Nephron (organoid): ENCODE results near the gene FGF3.

Experiments
- H3K27ac Mint-ChIP-seq, 3 experiments: 2 replicates each; pipeline ENCODE4 v1.8.0; 2020; ENCODE audit warnings: mixed read lengths in 3 of 3, mild to moderate bottlenecking in 2 of 3, moderate library complexity in 1 of 3
- H3K27me3 Mint-ChIP-seq: 2 replicates; pipeline ENCODE4 v1.8.0; 2021; ENCODE audit warnings: low read depth, mild to moderate bottlenecking, moderate library complexity, mixed read lengths
- H3K36me3 Mint-ChIP-seq: 2 replicates; pipeline ENCODE4 v1.8.0; 2020; ENCODE audit warnings: low read depth, mixed read lengths
- H3K4me1 Mint-ChIP-seq: 2 replicates; pipeline ENCODE4 v1.8.0; 2020; ENCODE audit warnings: mixed read lengths
- H3K4me3 Mint-ChIP-seq, 3 experiments: 2 replicates each; pipeline ENCODE4 v1.8.0; 2020; ENCODE audit warnings: mild to moderate bottlenecking in 3 of 3, mixed read lengths in 3 of 3, moderate library complexity in 2 of 3
- H3K9me3 Mint-ChIP-seq: 2 replicates; pipeline ENCODE4 v1.8.0; 2020; ENCODE audit warnings: mixed read lengths
- TF ChIP-seq, protein P1 (sequence below), 3 experiments: fragments of 200-600 bp; sonication (generic); IDR thresholded peaks; one replicate each; pipeline ENCODE4 v1.5.0; 2021; ENCODE audit warnings: antibody characterized with exemption in 3 of 3; ENCODE audit not compliant: unreplicated experiment in 3 of 3

The FGF3 gene

DNA sequence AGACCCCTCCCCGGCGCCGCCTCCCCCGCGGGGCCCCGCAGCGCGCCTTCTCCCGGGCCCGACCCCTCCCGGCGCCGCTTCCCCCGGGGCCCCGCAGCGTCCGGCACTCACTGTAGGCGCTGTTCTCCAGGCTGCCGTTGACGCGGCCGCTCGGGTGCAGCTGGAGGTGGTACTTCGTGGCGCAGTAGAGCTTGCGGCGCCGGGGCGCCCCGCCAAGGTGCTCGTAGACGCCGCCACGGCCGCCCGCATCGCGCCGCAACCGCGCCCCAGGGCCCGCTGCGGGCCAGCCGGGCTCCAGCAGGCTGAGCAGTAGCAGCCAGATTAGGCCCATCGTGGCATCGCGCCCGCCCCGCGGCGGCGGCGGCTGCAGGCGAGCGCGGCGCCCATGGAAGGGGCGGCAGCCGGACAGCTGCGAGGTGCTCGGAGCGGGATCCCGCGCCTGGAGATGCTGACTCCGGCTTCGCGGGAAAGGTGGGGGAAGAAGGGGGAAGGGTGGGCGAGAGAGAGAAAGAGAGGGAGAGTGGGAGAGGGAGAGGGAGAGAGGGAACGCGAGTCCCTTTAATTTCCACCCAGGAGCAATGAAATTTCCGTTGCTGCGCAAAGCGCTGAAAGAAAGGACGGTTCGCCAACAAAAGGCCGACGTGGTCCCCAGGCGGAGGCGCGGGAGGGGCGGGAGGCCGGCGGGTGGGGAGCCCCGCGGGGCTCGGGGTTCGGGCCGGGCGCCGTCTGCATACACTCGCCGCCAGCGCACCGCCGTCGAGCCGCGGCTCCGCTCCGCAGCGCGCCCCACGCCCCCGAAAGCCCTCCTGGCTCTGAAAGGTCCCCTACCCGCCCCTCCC, at the start of gene FGF3:
FGF3 (minus strand) TSS at position 814 of the 839 bp plus-strand sequence; CDS start at position 331, 483 bp downstream.
- TF ChIP-seq, protein P1, sequence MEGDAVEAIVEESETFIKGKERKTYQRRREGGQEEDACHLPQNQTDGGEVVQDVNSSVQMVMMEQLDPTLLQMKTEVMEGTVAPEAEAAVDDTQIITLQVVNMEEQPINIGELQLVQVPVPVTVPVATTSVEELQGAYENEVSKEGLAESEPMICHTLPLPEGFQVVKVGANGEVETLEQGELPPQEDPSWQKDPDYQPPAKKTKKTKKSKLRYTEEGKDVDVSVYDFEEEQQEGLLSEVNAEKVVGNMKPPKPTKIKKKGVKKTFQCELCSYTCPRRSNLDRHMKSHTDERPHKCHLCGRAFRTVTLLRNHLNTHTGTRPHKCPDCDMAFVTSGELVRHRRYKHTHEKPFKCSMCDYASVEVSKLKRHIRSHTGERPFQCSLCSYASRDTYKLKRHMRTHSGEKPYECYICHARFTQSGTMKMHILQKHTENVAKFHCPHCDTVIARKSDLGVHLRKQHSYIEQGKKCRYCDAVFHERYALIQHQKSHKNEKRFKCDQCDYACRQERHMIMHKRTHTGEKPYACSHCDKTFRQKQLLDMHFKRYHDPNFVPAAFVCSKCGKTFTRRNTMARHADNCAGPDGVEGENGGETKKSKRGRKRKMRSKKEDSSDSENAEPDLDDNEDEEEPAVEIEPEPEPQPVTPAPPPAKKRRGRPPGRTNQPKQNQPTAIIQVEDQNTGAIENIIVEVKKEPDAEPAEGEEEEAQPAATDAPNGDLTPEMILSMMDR (IDR thresholded peaks at IDR 0.05; ENCODE audit: unreplicated experiment in 3 of 3), result no peak
- no peak within 1 kb of the TSS for H3K27ac Mint-ChIP-seq
- no peaks in the 10 kb centered on the region for H3K4me1 Mint-ChIP-seq
- peak within 1 kb of the TSS in 2 of 3 experiments; percentile 21 to 34 for H3K4me3 Mint-ChIP-seq
- no peaks in the 10 kb centered on the region for H3K9me3 Mint-ChIP-seq
- peaks cover 95% of the 10 kb centered on the region for H3K27me3 Mint-ChIP-seq
- H3K36me3 Mint-ChIP-seq, result no peaks in the 10 kb centered on the region

DNA sequence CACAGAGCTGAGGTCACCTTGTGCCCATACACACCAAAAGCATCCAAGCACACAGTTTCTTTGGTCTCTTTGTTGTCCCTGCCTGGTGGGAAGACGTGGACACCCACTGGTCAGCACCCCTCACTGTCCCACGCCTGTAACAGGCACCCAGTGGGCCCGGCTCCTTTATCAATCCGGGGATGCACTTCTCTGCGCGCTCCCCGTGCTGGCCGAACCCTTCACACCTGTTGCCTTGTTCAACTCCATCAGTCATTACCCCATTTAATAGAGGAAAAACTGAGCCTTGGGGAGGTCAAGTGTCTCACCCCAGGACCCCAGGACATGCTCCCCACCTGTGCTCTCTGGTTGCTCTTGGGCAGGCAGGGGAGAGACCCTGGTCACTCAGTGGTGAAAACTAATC, 49.7 kb upstream of the FGF3 start:
- Mint-ChIP-seq H3K27ac (peak overlapping the region; percentile 32 to 51 (median 40)), H3K4me3 (peak overlapping the region in 2 of 3 experiments; percentile 49 to 68), H3K9me3 (no peaks in the 10 kb centered on the region), H3K27me3 (peaks cover 61% of the 10 kb centered on the region), H3K36me3 (peaks cover 4% of the 10 kb centered on the region), H3K4me1 (peaks cover 17% of the 10 kb centered on the region)
- TF ChIP-seq, protein P1 (IDR thresholded peaks at IDR 0.05; ENCODE audit: unreplicated experiment in 3 of 3), result no peak

DNA sequence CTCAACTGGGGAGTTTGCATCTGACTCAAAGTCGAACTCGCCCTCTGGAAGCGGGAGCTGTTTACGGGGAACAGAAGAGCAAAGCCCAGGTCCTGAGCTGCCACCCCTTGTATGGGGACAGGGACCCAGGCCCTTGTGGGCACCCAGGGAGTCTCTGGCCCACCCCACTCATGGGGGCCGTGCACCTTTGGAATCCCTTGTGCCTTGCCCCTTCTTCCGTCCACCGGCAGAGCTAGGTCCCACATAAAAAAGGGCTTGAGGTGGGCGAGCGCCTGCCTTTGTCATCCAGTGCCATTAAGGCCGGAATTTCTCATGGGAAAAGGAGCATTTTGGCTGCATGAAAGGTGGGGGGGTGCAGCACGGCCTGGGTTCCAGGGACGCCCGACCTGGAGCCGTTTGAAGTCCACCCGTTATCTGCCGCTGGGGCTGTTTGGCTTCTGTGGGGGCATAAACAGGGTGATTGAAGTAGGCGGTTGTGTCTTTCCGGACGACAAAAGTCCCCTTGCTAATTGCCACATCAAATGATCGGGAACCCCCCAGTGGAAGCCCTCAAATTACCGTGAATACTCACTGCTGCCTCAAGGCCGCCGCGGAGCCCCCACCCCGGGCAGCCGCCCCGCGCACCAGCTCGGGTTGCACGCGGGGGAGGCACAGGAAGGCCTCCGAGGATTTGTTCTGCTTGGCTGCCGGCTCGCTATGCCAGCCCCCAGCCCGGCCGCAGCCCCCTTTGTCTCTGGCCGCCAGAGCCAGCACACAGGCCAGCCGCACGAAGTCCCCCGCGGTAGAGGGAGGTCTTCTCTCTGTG, 49.0 kb upstream of the FGF3 start:
- Mint-ChIP-seq H3K27me3 (peaks cover 58% of the 10 kb centered on the region), H3K9me3 (no peaks in the 10 kb centered on the region), H3K4me3 (peak overlapping the region in 2 of 3 experiments; percentile 49 to 68), H3K36me3 (peaks cover 4% of the 10 kb centered on the region), H3K27ac (peak overlapping the region; percentile 32 to 51 (median 40)), H3K4me1 (peaks cover 17% of the 10 kb centered on the region)
- TF ChIP-seq, protein P1 (IDR thresholded peaks at IDR 0.05; ENCODE audit: unreplicated experiment in 3 of 3), result no peak

GRCh38 chr11:69867076-69868005, 48.1 kb upstream of the FGF3 start:
- no peak overlapping the region for H3K4me3 Mint-ChIP-seq
- no peaks in the 10 kb centered on the region for H3K36me3 Mint-ChIP-seq
- H3K9me3 Mint-ChIP-seq, result no peaks in the 10 kb centered on the region
- no peak overlapping the region for H3K27ac Mint-ChIP-seq
- H3K27me3 Mint-ChIP-seq, result peaks cover 55% of the 10 kb centered on the region
- H3K4me1 Mint-ChIP-seq, result peaks cover 17% of the 10 kb centered on the region
- TF ChIP-seq, protein P1 (IDR thresholded peaks at IDR 0.05; ENCODE audit: unreplicated experiment in 3 of 3), result no peak

GRCh38 chr11:69866648-69867047, 47.4 kb upstream of the FGF3 start:
- H3K4me3 Mint-ChIP-seq, result no peak overlapping the region
- H3K4me1 Mint-ChIP-seq, result peaks cover 17% of the 10 kb centered on the region
- TF ChIP-seq, protein P1 (IDR thresholded peaks at IDR 0.05; ENCODE audit: unreplicated experiment in 3 of 3), result no peak
- no peaks in the 10 kb centered on the region for H3K9me3 Mint-ChIP-seq
- H3K36me3 Mint-ChIP-seq, result no peaks in the 10 kb centered on the region
- H3K27me3 Mint-ChIP-seq, result peaks cover 62% of the 10 kb centered on the region
- no peak overlapping the region for H3K27ac Mint-ChIP-seq
